Neural progenitor cell (in vitro differentiated cells): ENCODE measurements around the gene CENPX. TPM values are rescaled to one million over a fixed set of nuclear protein-coding genes. Genes with fewer than 3 reads are reported as not detected.

Experiments
- DNase-seq: peaks from one replicate; pipeline ENCODE4 v3.0.0-alpha.2; 2016; ENCODE audit warnings: low spot score
- H2AFZ ChIP-seq: fragments of 200-600 bp; sonication (generic); replicated peaks from 2 replicates; pipeline ENCODE4 v1.6.1; 2016; ENCODE audit warnings: antibody characterized with exemption
- H3F3A ChIP-seq: fragments of 200-600 bp; sonication (generic); 2 replicates; pipeline ENCODE4 v1.6.1; 2016; ENCODE audit warnings: antibody characterized with exemption, low read depth
- H3K27ac ChIP-seq: fragments of 200-600 bp; sonication (generic); 2 replicates; pipeline ENCODE4 v1.5.1; 2016; ENCODE audit warnings: mild to moderate bottlenecking
- H3K27me3 ChIP-seq: fragments of 200-600 bp; sonication (generic); 2 replicates; pipeline ENCODE4 v1.6.1; 2016; ENCODE audit warnings: mild to moderate bottlenecking, moderate library complexity
- H3K36me3 ChIP-seq: fragments of 200-600 bp; sonication (generic); 2 replicates; pipeline ENCODE4 v1.5.1; 2016
- H3K4me1 ChIP-seq: fragments of 200-600 bp; sonication (generic); 2 replicates; pipeline ENCODE4 v1.6.1; 2016; ENCODE audit warnings: mixed run types
- H3K4me2 ChIP-seq: fragments of 200-600 bp; sonication (generic); 2 replicates; pipeline ENCODE4 v1.6.1; 2016
- H3K4me3 ChIP-seq: fragments of 200-600 bp; sonication (generic); 2 replicates; pipeline ENCODE4 v1.5.1; 2016
- H3K79me2 ChIP-seq: fragments of 200-600 bp; sonication (generic); 2 replicates; pipeline ENCODE4 v1.6.1; 2016; ENCODE audit warnings: low read depth
- H3K9ac ChIP-seq: fragments of 200-600 bp; sonication (generic); 2 replicates; pipeline ENCODE4 v1.6.1; 2016
- H3K9me3 ChIP-seq: fragments of 200-600 bp; sonication (generic); 2 replicates; pipeline ENCODE4 v1.5.1; 2016; ENCODE audit warnings: low read depth
- H4K20me1 ChIP-seq: fragments of 200-600 bp; sonication (generic); 2 replicates; pipeline ENCODE4 v1.6.1; 2016; ENCODE audit warnings: low read depth
- H3K27ac Mint-ChIP-seq: 3 replicates; pipeline ENCODE4 v1.8.0; 2021; ENCODE audit warnings: mixed read lengths
- H3K27me3 Mint-ChIP-seq: 2 replicates; pipeline ENCODE4 v1.8.0; 2022; ENCODE audit warnings: low read depth, mild to moderate bottlenecking, inconsistent platforms, moderate library complexity, mixed read lengths; ENCODE audit not compliant: insufficient read depth
- H3K36me3 Mint-ChIP-seq: 3 replicates; pipeline ENCODE4 v1.8.0; 2021; ENCODE audit warnings: mixed read lengths
- H3K4me1 Mint-ChIP-seq: 3 replicates; pipeline ENCODE4 v1.8.0; 2021; ENCODE audit warnings: mixed read lengths
- H3K4me3 Mint-ChIP-seq: 3 replicates; pipeline ENCODE4 v1.8.0; 2021; ENCODE audit warnings: mild to moderate bottlenecking, moderate library complexity, mixed read lengths
- H3K9me3 Mint-ChIP-seq: 3 replicates; pipeline ENCODE4 v1.8.0; 2020; ENCODE audit warnings: mixed read lengths
- EZH2 ChIP-seq: fragments of 200-600 bp; sonication (generic); IDR thresholded peaks from 2 replicates; pipeline ENCODE4 v1.6.1; 2017; ENCODE audit warnings: antibody characterized with exemption, mild to moderate bottlenecking, moderate library complexity
- EZH2phosphoT487 ChIP-seq: fragments of 200-600 bp; sonication (generic); IDR thresholded peaks from 2 replicates; pipeline ENCODE4 v1.6.1; 2017; ENCODE audit warnings: antibody characterized with exemption
- total RNA-seq: library from RNA; depleted of rRNA; stranded (reverse); fragments of >200 nt; gene quantifications from 2 replicates; pipeline ENCODE4 v1.2.3, GENCODE V29; 2015; ENCODE audit warnings: low replicate concordance
- TF ChIP-seq, protein P1 (sequence below): fragments of 200-600 bp; sonication (generic); IDR thresholded peaks from 2 replicates; pipeline ENCODE4 v1.5.1; 2017; ENCODE audit warnings: antibody characterized with exemption, mild to moderate bottlenecking

CENPX gene
- total RNA-seq, 1 donor from 2014 or later: 53.0 TPM

DNA sequence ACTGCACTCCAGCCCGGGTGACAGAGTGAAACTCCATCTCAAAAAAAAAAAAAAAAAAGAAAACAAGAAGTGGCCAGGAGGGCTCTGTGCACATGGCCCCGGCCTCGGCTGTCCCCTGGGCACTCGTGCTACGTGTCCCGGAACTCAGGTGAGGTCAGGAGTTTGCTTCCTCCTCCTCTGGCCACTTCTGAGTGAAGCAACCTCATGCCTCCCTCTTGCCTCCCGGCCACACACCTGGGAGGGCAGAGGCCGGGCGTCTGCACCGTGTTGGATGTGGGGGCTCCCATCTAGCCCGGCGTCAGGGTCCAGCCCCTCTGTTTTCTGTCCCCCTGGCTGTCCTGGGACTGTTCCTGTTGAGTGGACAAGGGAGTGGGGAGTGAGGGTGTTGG, 23.1 kb downstream of the CENPX start:
- peaks cover 23% of the 10 kb centered on the region for H3K4me1 Mint-ChIP-seq
- Histone ChIP-seq H3K27ac (no peak overlapping the region), H3K9ac (no peak overlapping the region), H4K20me1 (peaks cover 4% of the 10 kb centered on the region), H3F3A (no peaks in the 10 kb centered on the region), H3K36me3 (no peaks in the 10 kb centered on the region), H3K4me2 (no peak overlapping the region), H3K9me3 (no peaks in the 10 kb centered on the region), H3K4me1 (peaks cover under 1% of the 10 kb centered on the region), H2AFZ (no peak overlapping the region), H3K27me3 (no peaks in the 10 kb centered on the region), H3K79me2 (no peaks in the 10 kb centered on the region), H3K4me3 (no peak overlapping the region)
- no peaks in the 10 kb centered on the region for H3K36me3 Mint-ChIP-seq
- no peak for DNase-seq
- H3K4me3 Mint-ChIP-seq: no peak overlapping the region
- H3K9me3 Mint-ChIP-seq: no peaks in the 10 kb centered on the region
- H3K27ac Mint-ChIP-seq: no peak overlapping the region
- TF ChIP-seq, protein P1, sequence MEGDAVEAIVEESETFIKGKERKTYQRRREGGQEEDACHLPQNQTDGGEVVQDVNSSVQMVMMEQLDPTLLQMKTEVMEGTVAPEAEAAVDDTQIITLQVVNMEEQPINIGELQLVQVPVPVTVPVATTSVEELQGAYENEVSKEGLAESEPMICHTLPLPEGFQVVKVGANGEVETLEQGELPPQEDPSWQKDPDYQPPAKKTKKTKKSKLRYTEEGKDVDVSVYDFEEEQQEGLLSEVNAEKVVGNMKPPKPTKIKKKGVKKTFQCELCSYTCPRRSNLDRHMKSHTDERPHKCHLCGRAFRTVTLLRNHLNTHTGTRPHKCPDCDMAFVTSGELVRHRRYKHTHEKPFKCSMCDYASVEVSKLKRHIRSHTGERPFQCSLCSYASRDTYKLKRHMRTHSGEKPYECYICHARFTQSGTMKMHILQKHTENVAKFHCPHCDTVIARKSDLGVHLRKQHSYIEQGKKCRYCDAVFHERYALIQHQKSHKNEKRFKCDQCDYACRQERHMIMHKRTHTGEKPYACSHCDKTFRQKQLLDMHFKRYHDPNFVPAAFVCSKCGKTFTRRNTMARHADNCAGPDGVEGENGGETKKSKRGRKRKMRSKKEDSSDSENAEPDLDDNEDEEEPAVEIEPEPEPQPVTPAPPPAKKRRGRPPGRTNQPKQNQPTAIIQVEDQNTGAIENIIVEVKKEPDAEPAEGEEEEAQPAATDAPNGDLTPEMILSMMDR: no peak
- TF ChIP-seq EZH2 (no peak), EZH2phosphoT487 (no peak)
- H3K27me3 Mint-ChIP-seq: peaks cover 3% of the 10 kb centered on the region

DNA sequence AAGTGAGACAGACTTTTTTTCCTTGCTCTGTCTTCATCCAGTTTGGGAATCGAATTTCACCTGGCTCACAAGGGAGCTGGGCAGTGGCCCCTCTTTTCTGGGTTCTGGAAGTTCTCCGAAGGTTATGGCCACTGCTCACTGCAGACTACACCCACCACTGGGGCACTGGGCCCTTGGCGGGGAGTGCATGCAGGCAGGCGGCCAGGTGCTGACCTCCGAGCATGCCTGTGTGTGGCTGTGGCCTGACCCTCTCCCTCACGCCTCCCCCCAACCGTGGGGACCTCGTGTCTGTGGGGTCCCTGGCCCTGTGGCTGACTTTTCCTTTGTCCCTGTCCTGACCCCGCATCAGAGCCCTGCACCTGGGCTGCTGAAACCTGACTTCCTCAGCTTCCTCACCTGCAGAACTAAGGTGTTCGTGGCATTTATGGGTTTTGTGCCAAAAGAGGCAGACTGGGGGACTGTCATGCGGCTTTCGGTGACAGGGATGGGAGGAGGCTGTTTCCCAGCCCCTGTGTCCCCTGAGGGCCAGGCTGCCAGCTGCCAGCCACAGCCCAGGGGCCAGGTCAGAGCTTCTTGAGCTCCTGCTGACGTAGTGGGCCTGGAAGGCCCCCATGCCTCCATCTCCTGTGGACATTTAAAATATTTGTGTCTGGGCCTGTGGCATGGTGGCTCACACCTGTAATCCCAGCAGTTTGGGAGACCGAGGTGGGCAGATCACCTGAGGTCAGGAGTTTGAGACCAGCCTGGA, 23.8 kb downstream of the CENPX start:
- Histone ChIP-seq H3K4me1 (peaks cover 8% of the 10 kb centered on the region), H2AFZ (no peak overlapping the region), H3K4me3 (no peak overlapping the region), H3K4me2 (no peak overlapping the region), H3F3A (peaks cover 3% of the 10 kb centered on the region), H3K27ac (no peak overlapping the region), H3K9ac (no peak overlapping the region), H3K36me3 (no peaks in the 10 kb centered on the region), H3K9me3 (no peaks in the 10 kb centered on the region), H3K27me3 (no peaks in the 10 kb centered on the region), H3K79me2 (no peaks in the 10 kb centered on the region), H4K20me1 (peaks cover 4% of the 10 kb centered on the region)
- peaks cover 27% of the 10 kb centered on the region for H3K4me1 Mint-ChIP-seq
- no peaks in the 10 kb centered on the region for H3K9me3 Mint-ChIP-seq
- no peak overlapping the region for H3K4me3 Mint-ChIP-seq
- no peak for DNase-seq
- H3K27ac Mint-ChIP-seq: no peak overlapping the region
- no peaks in the 10 kb centered on the region for H3K36me3 Mint-ChIP-seq
- TF ChIP-seq EZH2 (no peak), EZH2phosphoT487 (no peak)
- TF ChIP-seq, protein P1: no peak
- peaks cover 3% of the 10 kb centered on the region for H3K27me3 Mint-ChIP-seq

DNA sequence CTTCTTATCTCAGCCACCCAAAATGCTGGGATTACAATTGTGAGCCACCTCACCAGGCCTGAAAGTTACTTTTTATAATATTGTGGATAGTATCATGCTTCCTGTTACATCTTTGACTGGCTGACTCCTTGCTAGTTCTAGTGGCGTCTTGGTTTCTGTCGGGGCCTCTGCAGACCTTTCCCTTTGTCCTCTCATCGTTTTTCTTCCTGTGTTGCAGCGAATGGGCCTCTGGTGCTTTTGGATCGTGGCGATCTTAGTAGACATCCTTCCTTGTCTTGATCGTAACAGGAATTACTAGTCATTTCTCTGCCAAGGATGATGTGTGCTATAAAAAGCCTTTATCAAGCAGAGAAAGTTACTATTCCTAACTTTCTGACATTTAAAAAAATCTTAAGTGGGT, 24.5 kb downstream of the CENPX start:
- no peaks in the 10 kb centered on the region for H3K36me3 Mint-ChIP-seq
- TF ChIP-seq, protein P1: no peak
- no peak for TF ChIP-seq EZH2phosphoT487
- TF ChIP-seq EZH2: no peak
- Histone ChIP-seq H3K79me2 (no peaks in the 10 kb centered on the region), H3K4me2 (no peak overlapping the region), H3K27ac (no peak overlapping the region), H2AFZ (no peak overlapping the region), H3K9me3 (no peaks in the 10 kb centered on the region), H3K4me3 (no peak overlapping the region), H3K4me1 (peaks cover 15% of the 10 kb centered on the region), H3K9ac (peak overlapping the region; percentile 17), H3K27me3 (no peaks in the 10 kb centered on the region), H3K36me3 (no peaks in the 10 kb centered on the region), H3F3A (peaks cover 9% of the 10 kb centered on the region), H4K20me1 (no peaks in the 10 kb centered on the region)
- H3K4me1 Mint-ChIP-seq: peaks cover 33% of the 10 kb centered on the region
- H3K4me3 Mint-ChIP-seq: no peak overlapping the region
- H3K27ac Mint-ChIP-seq: no peak overlapping the region
- H3K9me3 Mint-ChIP-seq: no peaks in the 10 kb centered on the region
- DNase-seq: no peak
- peaks cover 3% of the 10 kb centered on the region for H3K27me3 Mint-ChIP-seq
